Stimulated activated CD4-positive, alpha-beta T cell treated with anti-CD3 and anti-CD28 coated beads, Interleukin-12 subunit alpha, Interleukin-12 subunit beta, amount 100 ng/mL, for 48 hours (primary cell): ENCODE data around the gene PHKG1.
"Not testable (repeated sequence)": the region's sequence is repeated elsewhere in the genome, so short reads cannot be mapped to it uniquely, and the experiment has no call there.

Experiments
- DNase-seq, 3 donors: peaks; one replicate each; pipeline ENCODE4 v3.0.0-alpha.2; 2020; ENCODE audit warnings: low read depth in 2 of 3, low spot score in 1 of 3

The PHKG1 gene

DNA sequence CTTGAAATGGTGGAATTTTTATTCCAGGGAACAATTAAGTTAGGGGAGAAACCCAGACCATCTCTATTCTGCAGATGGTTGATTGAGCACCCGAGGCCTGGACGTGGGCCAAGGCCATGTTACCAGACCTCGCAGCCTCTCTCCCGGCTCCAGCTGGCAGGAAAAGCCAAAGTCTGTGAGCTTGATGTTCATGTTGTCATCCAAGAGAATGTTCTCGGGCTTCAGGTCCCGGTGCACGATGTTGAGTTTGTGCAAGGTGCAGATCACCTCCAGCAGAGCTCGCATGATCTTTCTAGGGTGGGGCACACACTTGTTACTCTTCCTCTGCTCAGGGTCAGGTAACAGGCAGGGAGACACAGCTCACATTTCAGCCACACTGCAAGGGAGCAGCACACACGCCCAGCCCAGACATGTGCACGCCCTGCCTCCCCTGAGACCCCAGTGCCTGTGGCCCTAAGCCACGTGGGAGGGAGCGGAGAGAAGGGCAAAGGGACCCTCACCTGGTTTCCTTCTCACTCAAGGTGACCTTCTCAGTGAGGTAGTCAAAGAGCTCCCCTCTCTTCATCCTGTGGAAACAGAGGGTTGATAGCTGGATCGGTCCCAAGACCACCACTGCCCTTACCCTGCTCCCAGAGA is 9.5 kb downstream of the PHKG1 start:
- no peak for DNase-seq

DNA sequence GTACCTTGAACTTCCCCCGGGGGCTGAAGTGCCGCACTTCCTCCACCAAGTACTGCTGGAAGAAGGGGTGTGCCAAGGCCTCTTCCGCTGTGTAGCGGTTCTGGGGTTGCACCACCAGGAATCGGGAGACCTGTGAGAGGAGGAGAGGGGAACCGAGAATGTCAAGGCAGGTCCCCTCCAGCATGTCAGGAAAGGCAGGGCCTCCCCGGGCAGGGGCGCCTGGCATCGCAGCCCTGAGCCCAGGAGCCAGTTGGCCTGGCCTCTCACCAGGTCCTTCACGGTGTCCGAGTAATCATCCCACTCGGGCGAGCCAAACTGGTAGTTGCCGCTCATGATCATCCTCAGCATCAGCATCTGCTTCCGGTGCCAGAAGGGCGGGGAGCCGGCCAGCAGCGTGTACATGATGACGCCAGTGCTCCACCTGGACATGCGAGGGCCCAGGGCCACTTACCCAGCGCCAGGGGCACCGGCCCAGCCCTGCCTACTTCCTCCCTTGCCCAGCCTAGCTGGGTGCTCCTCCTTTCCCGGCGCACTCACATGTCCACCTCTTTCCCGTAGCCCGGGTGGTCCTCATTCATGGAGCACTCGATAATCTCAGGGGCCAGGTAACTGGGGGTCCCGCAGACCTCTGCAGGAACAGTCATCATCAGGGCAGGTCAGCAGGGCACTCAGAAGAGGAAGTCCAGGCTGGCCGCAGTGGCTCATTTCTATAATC is 11.0 kb downstream of the PHKG1 start:
- no peak for DNase-seq

DNA sequence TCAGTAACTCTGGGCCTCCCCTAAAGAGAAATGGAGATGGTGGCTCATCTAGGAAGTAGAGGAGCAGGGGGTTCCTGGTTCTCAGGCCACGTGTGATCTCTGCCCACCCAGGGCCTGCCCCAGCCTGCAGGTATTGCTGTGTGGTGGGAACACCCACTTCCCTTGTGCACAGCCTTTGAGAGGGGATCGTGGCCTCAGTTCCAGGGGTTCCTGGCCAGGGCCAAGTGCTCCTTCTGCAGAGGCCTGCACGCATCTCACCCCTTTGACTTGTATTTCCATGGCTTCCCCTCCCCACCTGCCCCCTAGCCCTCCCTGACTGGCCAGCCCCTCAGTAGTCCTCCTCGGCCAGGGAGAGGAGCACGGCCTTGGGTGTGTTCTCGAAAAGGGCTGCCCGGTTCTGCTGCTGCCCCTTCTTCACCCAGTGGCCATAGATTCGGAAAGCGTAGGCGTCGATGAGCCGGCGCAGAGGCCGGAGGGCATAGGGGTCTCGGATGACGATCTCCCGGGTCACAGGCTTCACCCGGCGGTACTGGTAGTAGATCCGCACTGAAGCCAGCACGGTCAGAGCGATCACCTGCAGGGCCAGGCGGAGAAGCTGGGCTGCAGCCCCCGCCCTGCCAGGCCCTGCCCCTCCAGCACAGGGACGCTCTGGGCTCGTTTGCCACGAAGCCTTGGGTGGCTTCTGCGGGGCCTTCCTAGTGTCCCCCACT is 11.9 kb downstream of the PHKG1 start:
- not testable (repeated sequence) for DNase-seq

DNA sequence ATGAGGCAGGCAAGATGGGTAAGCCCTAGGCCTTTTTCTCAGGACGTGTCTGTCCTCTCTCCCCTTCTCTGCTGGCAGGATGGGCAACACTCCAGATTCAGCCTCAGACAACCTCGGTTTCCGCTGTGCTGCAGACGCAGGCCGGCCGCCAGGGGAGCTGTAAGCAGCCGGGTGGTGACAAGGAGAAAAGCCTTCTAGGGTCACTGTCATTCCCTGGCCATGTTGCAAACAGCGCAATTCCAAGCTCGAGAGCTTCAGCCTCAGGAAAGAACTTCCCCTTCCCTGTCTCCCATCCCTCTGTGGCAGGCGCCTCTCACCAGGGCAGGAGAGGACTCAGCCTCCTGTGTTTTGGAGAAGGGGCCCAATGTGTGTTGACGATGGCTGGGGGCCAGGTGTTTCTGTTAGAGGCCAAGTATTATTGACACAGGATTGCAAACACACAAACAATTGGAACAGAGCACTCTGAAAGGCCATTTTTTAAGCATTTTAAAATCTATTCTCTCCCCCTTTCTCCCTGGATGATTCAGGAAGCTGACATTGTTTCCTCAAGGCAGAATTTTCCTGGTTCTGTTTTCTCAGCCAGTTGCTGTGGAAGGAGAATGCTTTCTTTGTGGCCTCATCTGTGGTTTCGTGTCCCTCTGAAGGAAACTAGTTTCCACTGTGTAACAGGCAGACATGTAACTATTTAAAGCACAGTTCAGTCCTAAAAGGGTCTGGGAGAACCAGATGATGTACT is 13.1 kb downstream of the PHKG1 start:
- DNase-seq: no peak

DNA sequence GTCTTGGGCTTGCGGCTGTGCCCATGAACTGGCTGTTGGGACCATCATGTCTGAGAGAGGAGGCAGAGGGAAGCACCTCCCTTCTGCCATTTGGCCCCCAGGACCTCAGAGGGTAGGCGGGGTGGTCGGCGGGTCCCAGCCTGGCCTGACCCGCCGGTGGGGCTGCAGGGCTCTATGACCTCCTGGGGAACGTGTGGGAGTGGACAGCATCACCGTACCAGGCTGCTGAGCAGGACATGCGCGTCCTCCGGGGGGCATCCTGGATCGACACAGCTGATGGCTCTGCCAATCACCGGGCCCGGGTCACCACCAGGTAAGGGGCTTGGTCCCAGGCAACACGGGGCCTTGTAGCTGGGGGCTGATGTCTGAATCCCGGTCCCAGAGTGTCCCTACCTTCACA is 14.6 kb downstream of the PHKG1 start:
- no peak for DNase-seq

DNA sequence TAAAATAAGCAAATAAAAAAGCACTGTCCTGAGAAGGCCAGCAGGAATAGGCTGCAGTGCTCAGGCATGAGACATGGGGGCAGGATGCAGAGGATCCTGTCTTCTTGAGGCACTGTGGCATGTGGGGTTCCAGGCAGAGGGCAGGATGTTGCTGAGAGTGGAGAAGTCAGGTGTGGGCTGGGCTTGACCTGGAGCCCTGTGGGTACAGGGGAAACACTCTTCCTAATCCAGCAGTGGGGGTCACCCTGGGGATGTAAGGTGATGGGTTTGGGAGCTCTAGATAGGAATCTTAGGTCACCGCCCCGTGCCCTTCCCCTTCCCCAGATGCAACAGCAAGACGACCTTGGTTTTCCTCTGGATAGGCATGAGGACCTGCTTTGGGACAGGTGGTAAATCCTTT is 15.1 kb downstream of the PHKG1 start:
- DNase-seq: no peak

DNA sequence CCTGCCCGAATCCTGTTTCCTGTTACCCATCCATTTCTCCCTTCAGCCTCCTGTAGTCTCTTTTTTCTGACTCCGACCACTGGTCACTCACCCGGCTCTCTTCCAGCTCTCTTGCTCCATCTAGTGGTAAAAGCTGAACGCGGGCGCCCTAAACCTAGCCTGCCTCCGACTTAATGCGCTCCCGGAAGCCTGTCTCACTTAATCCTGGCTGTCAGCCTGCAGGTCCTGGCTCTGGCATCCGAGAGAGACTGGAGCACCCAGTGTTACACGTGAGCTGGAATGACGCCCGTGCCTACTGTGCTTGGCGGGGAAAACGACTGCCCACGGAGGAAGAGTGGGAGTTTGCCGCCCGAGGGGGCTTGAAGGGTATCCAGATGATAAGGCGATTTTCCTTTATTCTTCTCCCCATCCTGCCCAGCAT is 18.4 kb downstream of the PHKG1 start:
- DNase-seq: peak; percentile 48 to 83 (median 62)

DNA sequence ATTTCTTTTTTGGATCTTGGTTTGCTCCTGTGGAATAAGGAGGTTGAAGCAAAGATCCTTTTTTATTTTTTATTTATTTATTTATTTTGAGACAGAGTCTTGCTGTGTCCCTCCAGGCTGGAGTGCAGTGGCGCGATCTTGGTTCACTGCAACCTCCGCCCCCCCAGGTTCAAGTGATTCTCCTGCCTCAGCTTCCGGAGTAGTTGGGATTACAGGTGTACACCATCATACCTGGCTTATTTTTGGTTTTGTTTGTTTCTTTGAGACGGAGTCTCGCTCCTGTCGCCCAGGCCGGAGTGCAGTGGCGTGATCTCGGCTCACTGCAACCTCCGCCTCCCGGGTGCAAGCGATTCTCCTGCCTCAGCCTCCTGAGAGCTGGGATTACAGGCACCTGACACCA is 26.4 kb downstream of the PHKG1 start:
- not testable (repeated sequence) for DNase-seq

DNA sequence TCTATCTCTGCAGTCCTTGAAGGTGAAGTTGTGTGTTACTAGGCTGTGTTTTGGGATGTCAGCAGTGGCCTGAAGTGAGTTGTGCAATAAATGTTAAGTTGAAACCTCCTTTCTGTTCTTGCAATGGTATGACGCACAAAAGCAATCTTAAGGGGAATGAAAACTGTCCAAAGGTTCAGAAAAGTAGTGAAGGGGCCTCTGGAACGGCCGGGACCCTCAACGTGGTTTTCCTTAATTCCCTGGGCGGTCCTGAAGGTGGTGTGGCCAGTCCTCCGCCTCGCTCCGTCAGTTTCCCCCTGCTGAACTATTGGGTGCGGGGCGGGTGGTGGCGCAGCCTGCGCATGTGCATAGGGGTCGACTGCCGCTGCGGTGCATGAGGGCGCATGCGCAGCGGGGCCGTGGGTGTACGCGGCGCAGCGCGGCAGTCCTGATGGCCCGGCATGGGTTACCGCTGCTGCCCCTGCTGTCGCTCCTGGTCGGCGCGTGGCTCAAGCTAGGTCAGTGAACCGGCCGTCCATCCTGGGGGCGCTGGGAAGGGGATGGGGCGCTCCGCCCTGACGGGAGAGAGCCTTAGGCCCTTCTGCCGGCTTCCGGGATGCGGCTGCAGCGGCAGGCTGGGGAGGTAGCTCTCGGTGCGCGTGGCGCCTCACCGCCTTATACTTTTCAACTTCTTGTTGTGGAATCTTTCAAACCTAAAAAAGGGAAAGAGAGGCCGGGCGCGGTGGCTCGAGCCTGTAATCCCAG is 28.7 kb downstream of the PHKG1 start, which contains the start of gene SUMF2:
Gene SUMF2 (plus strand): TSS at position 405 of the 744 bp plus-strand sequence. CDS start 26 bp downstream, at position 431.
- DNase-seq: peak; percentile 77 to 84 (median 83)

DNA sequence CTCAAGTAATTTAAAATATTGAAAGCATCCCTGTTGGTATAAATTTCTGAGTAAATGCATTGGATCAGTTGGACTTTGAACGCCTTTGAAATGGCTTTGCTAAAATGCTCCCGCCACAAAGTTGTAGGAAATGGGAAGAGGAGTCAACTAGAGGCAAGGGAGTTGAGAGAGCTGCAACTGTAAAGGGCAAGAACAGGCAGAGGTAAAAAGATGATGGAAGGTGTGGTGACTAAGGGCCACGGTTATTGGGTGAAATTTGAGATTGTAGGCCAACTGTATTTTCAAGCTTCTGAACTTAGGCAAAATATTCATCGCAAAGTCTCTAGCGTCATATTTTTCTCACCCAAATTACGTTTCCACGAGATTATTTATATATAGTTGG is 29.3 kb downstream of the PHKG1 start:
- no peak for DNase-seq

DNA sequence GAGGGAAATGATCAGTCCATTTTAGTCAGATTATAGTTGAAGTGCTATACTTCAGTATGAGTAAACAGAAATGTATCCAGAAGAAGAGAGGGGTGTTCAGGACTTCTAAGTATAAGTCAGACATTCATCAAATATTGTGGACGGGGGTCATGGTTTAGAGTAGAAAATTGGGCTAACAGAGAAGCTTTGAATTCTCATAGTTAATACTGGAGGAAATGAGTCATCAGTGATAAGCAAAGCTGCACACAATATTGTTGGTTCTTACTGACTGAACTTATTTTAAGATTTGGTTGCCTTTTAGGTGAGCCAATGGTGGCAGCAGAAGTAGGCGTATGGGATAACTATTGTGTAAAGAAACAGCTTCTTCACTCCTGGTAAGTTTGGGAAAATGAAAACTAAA is 30.4 kb downstream of the PHKG1 start:
- DNase-seq: no peak

DNA sequence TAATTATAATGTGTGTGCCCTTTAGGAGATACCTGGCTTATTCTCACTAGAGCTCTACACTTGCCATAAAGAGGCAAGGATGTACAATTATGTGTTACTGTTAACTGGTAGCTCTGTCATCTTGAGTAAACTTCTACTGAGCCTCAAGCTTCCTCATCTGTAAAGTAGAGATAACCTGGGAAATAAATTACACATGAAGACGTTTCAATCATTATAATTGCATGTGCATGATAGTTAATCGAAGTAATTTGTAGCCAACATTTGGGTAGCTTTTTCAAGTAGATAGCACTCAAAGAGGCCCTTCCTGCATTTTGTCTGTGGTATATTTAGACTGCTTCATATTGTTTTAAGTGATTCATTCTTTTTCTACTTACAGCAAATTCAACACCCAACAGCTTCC is 38.8 kb downstream of the PHKG1 start:
- DNase-seq: no peak

DNA sequence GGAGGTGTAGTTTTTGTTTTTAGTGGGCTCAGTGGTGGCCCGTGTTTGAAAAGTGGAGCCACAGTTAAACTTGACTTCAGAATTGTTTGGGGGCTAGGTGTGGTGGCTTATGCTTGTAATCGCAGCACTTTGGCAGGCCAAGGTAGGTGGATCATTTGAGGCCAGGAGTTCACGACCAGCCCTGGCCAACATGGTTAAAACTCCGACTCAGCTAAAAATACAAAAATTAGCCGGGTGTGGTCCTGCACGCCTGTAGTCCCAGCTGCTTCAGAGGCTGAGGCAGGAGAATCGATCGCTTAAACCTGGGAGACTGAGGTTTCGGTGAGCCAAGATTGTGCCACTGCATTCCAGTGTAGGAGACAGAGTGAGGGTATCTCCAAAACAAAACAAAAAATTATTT is 39.4 kb downstream of the PHKG1 start:
- no peak for DNase-seq

DNA sequence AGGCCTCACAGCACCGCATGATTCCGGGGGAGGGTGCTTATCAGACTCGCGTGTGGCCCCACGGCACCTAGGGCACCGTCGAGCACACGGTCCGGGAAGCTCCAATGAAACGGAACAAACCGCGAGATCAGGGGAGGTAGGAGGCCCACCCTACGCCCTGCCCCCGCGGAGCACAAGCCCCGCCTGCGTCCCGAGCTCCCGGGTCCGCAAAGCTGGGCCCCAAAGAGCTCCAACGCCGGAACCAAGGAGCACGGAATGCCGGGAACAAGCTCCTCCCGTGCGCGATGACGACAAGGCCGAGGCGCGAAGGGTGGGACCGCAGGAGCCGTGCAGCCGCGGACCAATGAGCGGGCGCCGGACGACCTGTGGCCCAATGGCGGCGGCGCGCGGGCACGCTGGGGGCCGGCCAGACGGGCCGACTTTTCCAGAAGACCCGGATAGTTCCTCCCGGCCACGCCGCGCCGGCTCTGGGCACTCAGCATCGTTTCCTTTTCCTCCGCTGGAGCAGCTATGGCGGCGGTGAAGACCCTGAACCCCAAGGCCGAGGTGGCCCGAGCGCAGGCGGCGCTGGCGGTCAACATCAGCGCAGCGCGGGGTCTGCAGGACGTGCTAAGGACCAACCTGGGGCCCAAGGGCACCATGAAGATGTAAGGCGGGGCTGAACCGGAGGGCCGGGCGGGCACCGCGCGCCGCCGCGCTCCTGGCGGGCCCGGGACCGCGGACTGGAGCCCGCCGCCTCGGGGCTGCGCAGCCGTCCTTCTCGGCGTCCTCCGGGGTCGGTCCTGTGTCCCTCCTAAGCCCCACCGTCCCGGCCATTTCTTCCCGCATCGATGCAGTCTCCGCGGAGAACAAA is 41.2 kb downstream of the PHKG1 start, which contains the start of the genes CCT6A and PSPH:
Gene CCT6A (plus strand): TSS at position 427 of the 853 bp plus-strand sequence. CDS start 84 bp downstream, at position 511.
Gene PSPH (minus strand): TSS at position 106 of the 853 bp plus-strand sequence. CDS start 30,232 bp downstream, outside the sequence.
- DNase-seq: peak; percentile 84 to 93 (median 90)

DNA sequence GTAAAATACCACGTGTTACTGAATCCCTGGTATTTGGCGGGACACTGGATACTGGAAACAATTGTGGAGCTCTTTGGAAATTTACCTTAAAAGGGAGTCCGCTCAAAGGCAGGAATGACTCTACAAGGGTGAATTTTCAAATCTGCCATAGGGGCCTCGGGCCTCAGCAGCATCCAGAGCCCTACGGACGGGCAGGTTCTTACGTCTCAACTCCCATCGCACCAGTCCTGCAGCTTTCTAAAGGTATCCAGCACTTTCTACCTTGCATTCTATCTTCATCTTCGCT is 41.8 kb downstream of the PHKG1 start:
- DNase-seq: no peak

DNA sequence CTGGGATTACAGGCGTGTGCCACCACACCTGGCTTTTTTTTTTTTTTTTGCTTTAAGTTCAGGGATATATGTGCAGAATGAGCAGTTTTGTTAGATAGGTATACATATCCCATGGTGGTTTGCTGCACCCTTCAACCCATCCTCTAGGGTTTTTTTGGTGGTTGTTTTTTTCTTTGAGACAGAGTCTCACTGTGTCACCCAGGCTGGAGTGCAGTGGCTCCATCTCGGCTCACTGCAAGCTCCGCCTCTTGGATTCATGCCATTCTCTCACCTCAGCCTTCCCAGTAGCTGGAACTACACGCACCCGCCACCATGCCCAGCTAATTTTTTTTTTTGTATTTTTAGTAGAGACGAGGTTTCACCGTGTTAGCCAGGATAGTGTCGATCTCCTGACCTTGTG is 44.0 kb downstream of the PHKG1 start:
- not testable (repeated sequence) for DNase-seq

DNA sequence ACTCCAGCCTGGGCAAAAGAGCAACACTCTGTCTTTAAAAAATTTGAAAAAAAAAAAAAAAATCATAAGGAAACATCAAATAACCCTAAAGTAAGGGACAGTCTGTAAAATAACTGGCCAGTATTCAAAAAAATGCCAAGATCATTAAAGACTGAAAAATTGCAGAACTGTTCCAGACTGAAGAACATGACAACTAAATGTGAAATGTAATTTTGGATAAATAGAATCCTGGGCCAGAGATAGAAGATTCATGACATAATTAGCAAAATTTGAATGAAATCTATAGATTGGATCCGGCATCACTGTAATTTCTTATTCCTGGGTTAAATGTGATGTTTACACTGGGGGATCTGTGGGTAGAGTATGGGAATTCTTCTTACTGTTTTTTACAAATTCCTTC is 44.5 kb downstream of the PHKG1 start:
- no peak for DNase-seq

DNA sequence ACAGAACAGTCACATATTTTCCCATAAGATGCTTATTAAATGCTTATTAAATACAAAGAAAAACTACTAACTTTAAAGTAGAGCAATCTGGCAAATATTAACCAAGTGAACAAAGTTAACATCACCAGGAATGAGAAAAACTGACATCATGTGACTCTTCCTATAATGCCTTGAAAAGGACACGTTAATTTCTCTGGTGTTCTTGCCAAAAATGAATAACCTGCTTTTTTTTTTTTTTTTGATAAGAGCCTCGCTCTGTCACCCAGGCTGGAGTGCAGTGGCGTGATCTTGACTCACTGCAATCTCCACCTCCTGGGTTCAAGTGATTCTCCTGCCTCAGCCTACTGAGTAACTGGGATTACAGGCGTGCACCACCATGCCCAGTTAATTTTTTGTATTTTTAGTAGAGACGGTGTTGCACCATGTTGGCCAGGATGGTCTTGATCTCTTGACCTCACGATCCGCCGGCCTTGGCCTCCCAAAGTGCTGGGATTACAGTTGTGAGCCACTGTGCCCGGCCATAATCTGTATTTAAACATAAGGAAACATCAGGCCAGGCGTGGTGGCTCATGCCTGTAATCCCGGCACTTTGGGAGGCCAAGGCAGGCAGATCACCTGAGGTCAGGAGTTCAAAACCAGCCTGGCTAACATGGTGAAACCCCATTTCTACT is 45.2 kb downstream of the PHKG1 start:
- not testable (repeated sequence) for DNase-seq

DNA sequence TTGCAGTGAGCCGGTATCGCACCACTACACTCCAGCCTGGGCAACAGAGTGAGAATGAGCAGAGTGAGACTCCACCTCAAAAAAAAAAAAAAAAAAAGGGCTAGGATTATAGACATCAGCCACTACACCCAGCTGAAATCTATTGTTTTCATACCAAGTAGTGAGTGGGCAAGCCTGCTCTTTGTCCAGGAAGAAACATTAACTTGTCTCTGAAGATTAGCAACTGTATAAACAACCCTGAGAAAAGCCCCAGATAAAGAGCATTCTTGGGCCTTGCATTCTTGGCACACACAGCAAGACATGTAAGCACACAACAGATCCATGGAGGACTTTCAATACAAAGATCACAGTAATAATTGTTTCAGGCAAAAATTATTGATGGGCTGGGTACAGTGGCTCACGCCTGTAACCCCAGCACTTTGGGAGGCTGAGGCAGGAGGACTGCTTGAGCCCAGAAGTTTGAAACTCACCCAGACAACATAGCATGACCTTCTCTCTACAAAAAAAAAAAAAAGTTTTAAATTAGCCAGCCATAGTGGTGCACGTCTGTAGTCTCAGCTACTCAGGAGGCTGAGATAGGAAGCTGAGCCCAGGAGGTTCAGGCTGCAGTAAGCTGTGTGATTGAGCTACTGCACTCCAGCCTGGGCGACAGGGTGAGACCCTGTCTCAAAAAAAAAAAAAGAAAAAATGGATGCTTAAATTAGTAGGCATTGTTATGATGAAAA is 45.9 kb downstream of the PHKG1 start:
- no peak for DNase-seq
